Skeletal muscle cell (primary cell): ENCODE measurements around the gene KRTAP12-3.
"Not testable (repeated sequence)": the region's sequence is repeated elsewhere in the genome, so short reads cannot be mapped to it uniquely, and the experiment has no call there.

Experiments used
- DNase-seq: peaks from one replicate; pipeline ENCODE4 v3.0.0-alpha.2; 2010; ENCODE audit warnings: low read depth
- H3K4me3 ChIP-seq: 2 replicates; pipeline ENCODE4 v1.5.1; 2011; ENCODE audit warnings: low read depth, mild to moderate bottlenecking, control low read depth, low read length, moderate library complexity

KRTAP12-3 gene

GRCh38 chr21:44626262-44626661, 31.5 kb upstream of the KRTAP12-3 start:
- DNase-seq = no peak
- H3K4me3 ChIP-seq = no peak overlapping the region

DNA sequence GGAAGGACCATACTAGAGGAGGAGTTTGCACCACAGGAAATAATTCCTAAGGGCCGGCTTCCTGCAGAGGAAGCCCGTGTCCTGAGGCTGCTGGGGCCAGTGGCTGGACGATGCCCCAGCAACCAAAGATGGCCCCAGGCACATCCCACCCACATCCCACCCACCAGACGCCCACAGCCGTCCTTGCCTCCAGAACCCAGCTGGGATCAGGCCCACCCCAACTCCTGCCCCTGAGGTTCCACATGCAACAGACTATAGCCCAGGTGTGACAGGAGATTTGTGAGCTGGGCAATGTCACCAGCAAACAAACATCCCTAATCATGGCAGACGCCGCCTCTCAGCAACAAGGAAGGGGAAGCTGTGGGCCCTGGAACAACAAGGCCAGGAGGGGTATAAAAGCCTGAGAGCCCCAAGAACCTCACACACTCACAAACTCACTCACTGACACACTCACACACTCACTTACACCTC, 31.0 kb upstream of the KRTAP12-3 start, which contains the start of gene KRTAP10-9:
Gene KRTAP10-9 (plus strand): TSS at position 421 of the 471 bp plus-strand sequence. CDS start 79 bp downstream, outside the sequence.
- DNase-seq = no peak
- no peak within 1 kb of the TSS for H3K4me3 ChIP-seq

DNA sequence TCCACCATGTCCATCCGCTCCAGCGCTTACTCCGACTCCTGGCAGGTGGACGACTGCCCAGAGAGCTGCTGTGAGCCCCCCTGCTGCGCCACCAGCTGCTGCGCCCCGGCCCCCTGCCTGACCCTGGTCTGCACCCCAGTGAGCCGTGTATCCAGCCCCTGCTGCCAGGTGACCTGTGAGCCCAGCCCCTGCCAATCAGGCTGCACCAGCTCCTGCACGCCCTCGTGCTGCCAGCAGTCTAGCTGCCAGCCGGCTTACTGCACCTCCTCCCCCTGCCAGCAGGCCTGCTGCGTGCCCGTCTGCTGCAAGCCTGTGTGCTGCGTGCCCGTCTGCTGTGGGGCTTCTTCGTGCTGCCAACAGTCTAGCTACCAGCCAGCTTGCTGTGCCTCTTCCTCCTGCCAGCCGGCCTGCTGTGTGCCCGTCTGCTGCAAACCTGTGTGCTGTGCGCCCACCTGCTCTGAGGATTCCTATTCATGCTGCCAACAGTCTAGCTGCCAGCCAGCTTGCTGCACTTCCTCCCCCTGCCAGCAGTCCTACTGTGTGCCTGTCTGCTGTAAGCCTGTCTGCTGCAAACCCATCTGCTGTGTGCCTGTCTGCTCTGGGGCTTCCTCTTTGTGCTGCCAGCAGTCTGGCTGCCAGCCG, 30.4 kb upstream of the KRTAP12-3 start:
- not testable (repeated sequence) for DNase-seq, H3K4me3 ChIP-seq

GRCh38 chr21:44627831-44628233, 29.9 kb upstream of the KRTAP12-3 start:
- H3K4me3 ChIP-seq, DNase-seq: not testable (repeated sequence)

DNA sequence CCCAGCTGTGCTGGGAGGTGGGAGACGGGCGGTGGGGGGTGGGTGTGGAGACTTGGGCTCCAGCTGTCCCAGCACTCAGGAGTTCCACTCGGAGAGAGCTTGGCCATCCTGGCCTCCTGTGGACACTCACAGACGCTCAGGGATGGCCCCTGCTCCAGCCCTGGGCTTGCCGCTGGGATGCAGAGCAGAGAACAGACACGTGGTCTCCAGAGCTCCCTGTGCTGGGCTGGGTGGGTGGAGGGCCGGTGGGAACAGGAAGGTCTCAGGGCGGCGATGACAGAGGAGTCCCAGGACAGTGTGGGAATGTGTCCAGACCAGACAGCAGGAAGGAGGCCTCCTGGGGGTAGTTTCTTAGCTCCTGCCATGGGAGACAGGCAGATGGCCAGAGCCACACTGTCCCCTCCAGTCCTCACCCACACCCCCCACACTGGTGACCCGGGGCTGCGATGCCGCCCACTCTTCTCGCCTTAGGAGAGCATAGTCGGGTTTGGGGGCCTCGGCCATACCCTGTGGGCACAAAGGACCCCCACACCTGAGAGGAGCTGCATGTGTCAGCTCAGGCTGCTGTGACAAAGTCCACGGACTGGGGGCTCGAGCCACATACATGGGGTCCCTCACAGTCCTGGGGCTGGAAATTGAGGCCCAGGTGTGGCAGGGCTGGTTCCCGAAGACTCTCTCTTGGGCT, 28.9 kb upstream of the KRTAP12-3 start:
- H3K4me3 ChIP-seq = no peak overlapping the region

GRCh38 chr21:44630440-44630839, 27.3 kb upstream of the KRTAP12-3 start:
- no peak overlapping the region for H3K4me3 ChIP-seq
- DNase-seq = no peak

More for the DNA sequence above, 28.9 kb upstream of the KRTAP12-3 start:
- no peak for DNase-seq

DNA sequence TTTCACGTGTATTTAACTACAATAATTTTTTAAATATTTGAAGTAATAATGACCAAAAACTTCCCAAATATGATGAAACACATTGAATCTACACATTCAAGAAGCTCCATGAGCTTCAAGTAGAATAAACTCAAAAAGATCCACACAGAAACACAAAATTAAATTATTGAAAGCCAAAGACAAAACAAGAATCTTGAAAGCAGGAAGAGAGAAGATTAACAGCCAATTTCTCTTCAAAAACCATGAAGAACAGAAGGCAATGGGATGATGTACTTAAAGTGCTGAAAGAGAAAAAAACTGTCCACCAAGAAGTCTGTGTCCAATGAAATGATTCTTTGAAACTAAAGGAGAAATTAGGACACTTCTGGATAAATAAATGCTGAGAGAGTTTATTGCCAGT, 25.7 kb upstream of the KRTAP12-3 start:
- no peak overlapping the region for H3K4me3 ChIP-seq
- no peak for DNase-seq

GRCh38 chr21:44636209-44637017, 21.3 kb upstream of the KRTAP12-3 start:
- DNase-seq = no peak
- no peak overlapping the region for H3K4me3 ChIP-seq

DNA sequence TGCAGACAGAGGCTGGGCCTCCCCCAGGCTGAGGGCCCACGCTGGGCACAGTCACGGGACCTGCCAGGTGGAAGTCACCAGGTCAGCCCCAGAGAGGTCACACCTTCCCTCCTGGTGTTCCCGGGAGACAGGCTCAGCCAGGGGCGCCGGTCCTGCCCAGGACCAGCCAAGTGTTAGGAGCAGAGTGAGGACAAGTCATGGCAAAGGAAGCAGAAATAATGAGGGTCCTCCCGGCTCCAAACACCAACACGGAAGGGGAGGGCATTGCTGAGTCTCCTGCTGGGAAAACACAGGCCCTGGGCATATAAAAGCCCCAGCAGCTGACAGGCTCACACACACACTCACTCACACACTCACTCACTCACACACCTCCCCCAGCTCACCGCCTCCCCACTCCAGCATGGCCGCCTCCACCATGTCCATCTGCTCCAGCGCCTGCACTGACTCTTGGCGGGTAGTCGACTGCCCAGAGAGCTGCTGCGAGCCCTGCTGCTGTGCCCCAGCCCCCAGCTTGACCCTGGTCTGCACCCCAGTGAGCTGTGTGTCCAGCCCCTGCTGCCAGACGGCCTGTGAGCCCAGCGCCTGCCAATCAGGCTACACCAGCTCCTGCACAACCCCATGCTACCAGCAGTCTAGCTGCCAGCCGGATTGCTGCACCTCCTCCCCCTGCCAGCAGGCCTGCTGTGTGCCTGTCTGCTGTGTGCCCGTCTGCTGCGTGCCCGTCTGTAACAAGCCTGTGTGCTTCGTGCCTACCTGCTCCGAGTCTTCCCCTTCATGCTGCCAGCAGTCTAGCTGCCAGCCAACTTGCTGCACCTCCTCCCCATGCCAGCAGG, 20.5 kb upstream of the KRTAP12-3 start, which contains the start of gene KRTAP10-10:
Gene KRTAP10-10 (plus strand): TSS at position 339 of the 833 bp plus-strand sequence. CDS start 62 bp downstream, at position 401.
- no peak for DNase-seq
- H3K4me3 ChIP-seq = no peak within 1 kb of the TSS

- H3K4me3 ChIP-seq, DNase-seq: not testable (repeated sequence)
Observed at GRCh38 chr21:44637851-44638348, 19.8 kb upstream of the KRTAP12-3 start.

GRCh38 chr21:44638506-44639330, 19.0 kb upstream of the KRTAP12-3 start:
- DNase-seq, H3K4me3 ChIP-seq: not testable (repeated sequence)

GRCh38 chr21:44639331-44639655, 18.4 kb upstream of the KRTAP12-3 start:
- DNase-seq = no peak
- no peak overlapping the region for H3K4me3 ChIP-seq

- no peak for DNase-seq
- no peak overlapping the region for H3K4me3 ChIP-seq
Observed at GRCh38 chr21:44640761-44641160, 17.0 kb upstream of the KRTAP12-3 start.

GRCh38 chr21:44643741-44644310, 13.9 kb upstream of the KRTAP12-3 start:
- H3K4me3 ChIP-seq = no peak overlapping the region
- DNase-seq = no peak

DNA sequence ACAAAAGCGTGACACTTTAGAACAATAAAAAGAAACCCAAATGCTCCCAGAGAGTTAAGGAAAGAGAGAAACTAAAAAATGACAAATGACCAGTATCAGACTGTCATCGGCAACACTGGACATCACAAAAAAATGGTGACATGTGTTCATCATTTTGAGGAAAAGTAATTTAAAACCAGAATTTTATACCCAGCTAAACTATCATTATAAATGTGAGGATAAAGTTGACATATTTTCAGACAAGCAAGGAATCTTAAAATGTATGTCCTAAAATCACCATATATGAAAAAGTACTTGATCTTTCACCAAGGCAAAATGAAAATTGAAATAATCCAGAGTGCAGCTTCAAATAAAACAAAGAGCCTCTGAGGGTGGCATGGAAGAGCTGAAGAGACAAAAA, 12.9 kb upstream of the KRTAP12-3 start:
- no peak overlapping the region for H3K4me3 ChIP-seq

DNA sequence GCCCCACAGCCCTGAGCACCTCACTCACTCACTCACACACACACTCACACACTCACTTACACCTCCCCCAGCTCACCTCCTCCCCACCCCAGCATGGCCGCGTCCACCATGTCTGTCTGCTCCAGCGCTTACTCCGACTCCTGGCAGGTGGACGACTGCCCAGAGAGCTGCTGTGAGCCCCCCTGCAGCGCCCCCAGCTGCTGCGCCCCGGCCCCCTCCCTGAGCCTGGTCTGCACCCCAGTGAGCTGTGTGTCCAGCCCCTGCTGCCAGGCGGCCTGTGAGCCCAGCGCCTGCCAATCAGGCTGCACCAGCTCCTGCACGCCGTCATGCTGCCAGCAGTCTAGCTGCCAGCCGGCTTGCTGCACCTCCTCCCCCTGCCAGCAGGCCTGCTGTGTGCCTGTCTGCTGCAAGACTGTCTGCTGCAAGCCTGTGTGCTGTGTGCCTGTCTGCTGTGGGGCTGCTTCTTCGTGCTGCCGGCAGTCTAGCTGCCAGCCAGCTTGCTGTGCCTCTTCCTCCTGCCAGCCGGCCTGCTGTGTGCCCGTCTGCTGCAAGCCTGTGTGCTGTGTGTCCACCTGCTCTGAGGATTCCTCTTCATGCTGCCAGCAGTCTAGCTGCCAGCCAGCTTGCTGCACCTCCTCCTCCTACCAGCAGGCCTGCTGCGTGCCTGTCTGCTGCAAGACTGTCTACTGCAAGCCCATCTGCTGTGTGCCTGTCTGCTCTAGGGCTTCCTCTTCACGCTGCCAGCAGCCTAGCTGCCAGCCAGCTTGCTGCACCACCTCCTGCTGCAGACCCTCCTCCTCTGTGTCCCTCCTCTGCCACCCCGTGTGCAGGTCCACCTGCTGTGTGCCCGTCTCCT, 11.1 kb upstream of the KRTAP12-3 start, which contains the start of gene KRTAP10-11:
Gene KRTAP10-11 (plus strand): TSS at position 49 of the 856 bp plus-strand sequence. CDS start 45 bp downstream, at position 94.
- DNase-seq, H3K4me3 ChIP-seq: not testable (repeated sequence)

More for the DNA sequence above, 12.9 kb upstream of the KRTAP12-3 start:
- no peak for DNase-seq

DNA sequence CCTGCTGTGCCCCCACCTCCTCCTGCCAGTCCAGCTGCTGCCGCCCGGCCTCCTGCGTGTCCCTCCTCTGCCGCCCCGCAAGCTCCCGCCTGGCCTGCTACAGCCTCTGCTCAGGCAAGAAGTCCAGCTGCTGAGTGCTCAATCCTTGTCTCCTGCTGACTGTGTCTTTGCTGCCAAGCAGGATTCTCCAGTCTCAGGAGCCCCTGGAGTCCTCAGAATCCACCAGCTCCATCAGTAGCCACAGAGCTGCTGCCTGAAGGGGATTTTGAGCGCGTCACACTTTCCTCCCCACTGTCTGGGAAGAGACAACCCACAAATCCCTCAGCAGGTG, 10.5 kb upstream of the KRTAP12-3 start:
- DNase-seq = no peak

More for the DNA sequence above, 10.5 kb upstream of the KRTAP12-3 start:
- H3K4me3 ChIP-seq = no peak overlapping the region
